ENCODE results near the gene MPP2. TPM values are rescaled to one million over a fixed set of nuclear protein-coding genes. Genes with fewer than 3 reads are reported as not detected.

The MPP2 gene
- total and polyA plus RNA-seq, 4 donors: 0.05 to 0.25 (median 0.09) TPM

DNA sequence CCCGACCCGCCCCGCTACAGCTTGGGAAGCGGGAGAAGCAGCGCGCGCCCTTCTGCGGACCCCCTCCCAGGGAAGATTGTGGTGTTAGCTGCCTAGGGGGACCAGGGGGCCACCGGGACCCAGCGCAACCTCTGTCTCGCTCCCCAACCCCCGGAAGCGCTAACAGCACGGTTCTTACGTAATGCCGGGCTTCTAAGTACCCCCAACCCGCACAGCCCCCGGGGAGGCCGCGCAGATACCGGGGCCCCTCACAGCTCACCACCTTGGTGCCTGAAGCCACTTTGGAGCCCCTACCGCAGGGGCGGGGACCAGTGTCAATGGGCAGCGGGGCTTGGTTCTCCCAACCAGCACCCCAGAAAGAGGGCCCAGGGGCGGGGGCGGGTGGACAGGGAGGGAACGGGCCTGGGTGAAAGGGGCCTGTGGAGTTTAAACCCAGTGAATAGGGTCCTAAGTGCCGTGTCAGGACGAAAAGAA is 348 bp downstream of the MPP2 start (continued):
- no peak for TF ChIP-seq REST (IDR thresholded peaks at IDR 0.05)
- TF ChIP-seq TAF1 (conservative IDR thresholded peaks at IDR 0.05): no peak

- WGBS: 10% methylated on average over 37 of the region's 37 CpGs
- DNase-seq (ENCODE audit: low spot score): no peak
- Histone ChIP-seq H3K27me3 (ENCODE audit: control insufficient read depth in 4 of 4, insufficient read depth in 4 of 4, low read length in 3 of 4) (peaks cover 0 to 20% (median 10%) of the 10 kb centered on the region in 4 donors), H3K9me3 (ENCODE audit: control insufficient read depth in 4 of 4, low read length in 3 of 4) (no peaks in the 10 kb centered on the region), H3K9ac (ENCODE audit: low read depth in 1 of 2, low read length in 2 of 2) (no peak overlapping the region), H3K36me3 (ENCODE audit: control insufficient read depth in 4 of 4, insufficient read depth in 3 of 4, low read depth in 1 of 4, low read length in 3 of 4) (no peaks in the 10 kb centered on the region), H3K27ac (ENCODE audit: low read depth in 1 of 2, low read length in 2 of 2) (no peak overlapping the region), H3K4me1 (ENCODE audit: control insufficient read depth in 4 of 4, insufficient read depth in 4 of 4, low read length in 3 of 4) (peaks cover 0 to 13% (median 10%) of the 10 kb centered on the region in 4 donors), H3K4me3 (ENCODE audit: low read depth in 1 of 3, low read length in 3 of 3) (peak overlapping the region in 1 of 3 donors; percentile 32)
- TF ChIP-seq JUND (IDR thresholded peaks at IDR 0.05) (no peak), NR2F2 (IDR thresholded peaks at IDR 0.05) (no peak), ATF3 (IDR thresholded peaks at IDR 0.05) (no peak)
Measured at GRCh38 chr17:43905985-43906852, 1.1 kb downstream of the MPP2 start.

DNA sequence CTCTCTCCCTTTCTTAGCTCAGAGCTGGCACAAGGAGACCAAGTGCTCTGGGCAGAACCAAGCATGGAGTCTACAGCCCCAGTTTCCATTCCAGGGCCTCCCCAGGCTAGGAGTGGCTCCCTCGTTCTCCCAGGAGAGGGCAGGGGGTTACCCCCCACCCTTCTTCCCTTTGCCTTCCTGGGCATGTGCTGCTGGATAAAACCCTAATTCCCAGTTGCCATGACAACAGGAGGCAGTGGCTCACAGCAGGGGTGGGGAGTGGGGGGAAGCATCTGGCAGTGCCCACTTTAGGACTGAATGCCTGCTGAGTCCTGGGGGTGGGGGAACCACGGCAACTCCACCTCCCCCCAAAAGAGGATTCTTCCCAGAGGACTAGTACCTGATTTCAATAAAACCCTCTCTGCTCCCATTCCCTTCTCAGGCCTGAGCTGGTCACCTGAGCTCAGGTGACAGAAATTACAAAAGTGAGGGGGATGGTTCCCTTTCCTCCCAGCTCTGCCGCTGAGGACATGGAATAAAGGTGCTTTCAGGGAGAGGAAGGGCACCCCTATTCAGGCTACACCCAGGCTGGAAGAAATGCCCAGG is 1.8 kb downstream of the MPP2 start:
- 32% methylated on average over 3 of the region's 3 CpGs for WGBS
- peaks cover 3 to 14% (median 11%) of the 10 kb centered on the region in 4 donors for H3K4me1 ChIP-seq (ENCODE audit: control insufficient read depth in 4 of 4, insufficient read depth in 4 of 4, low read length in 3 of 4)
- H3K27ac ChIP-seq (ENCODE audit: low read depth in 1 of 2, low read length in 2 of 2): no peak overlapping the region
- H3K27me3 ChIP-seq (ENCODE audit: control insufficient read depth in 4 of 4, insufficient read depth in 4 of 4, low read length in 3 of 4): peaks cover 0 to 26% (median 10%) of the 10 kb centered on the region in 4 donors
- no peaks in the 10 kb centered on the region for H3K36me3 ChIP-seq (ENCODE audit: control insufficient read depth in 4 of 4, insufficient read depth in 3 of 4, low read depth in 1 of 4, low read length in 3 of 4)
- TF ChIP-seq YY1 (IDR thresholded peaks at IDR 0.05) (no peak), EGR1 (IDR thresholded peaks at IDR 0.05; ENCODE audit: low read depth in 2 of 2) (no peak), REST (IDR thresholded peaks at IDR 0.05) (no peak), ATF3 (IDR thresholded peaks at IDR 0.05) (no peak), TAF1 (conservative IDR thresholded peaks at IDR 0.05) (no peak), RAD21 (IDR thresholded peaks at IDR 0.05) (no peak), FOXA2 (IDR thresholded peaks at IDR 0.05) (no peak)
- TF ChIP-seq, protein P1, sequence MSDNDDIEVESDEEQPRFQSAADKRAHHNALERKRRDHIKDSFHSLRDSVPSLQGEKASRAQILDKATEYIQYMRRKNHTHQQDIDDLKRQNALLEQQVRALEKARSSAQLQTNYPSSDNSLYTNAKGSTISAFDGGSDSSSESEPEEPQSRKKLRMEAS (IDR thresholded peaks at IDR 0.05): no peak
- TF ChIP-seq, protein P2, sequence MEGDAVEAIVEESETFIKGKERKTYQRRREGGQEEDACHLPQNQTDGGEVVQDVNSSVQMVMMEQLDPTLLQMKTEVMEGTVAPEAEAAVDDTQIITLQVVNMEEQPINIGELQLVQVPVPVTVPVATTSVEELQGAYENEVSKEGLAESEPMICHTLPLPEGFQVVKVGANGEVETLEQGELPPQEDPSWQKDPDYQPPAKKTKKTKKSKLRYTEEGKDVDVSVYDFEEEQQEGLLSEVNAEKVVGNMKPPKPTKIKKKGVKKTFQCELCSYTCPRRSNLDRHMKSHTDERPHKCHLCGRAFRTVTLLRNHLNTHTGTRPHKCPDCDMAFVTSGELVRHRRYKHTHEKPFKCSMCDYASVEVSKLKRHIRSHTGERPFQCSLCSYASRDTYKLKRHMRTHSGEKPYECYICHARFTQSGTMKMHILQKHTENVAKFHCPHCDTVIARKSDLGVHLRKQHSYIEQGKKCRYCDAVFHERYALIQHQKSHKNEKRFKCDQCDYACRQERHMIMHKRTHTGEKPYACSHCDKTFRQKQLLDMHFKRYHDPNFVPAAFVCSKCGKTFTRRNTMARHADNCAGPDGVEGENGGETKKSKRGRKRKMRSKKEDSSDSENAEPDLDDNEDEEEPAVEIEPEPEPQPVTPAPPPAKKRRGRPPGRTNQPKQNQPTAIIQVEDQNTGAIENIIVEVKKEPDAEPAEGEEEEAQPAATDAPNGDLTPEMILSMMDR (IDR thresholded peaks at IDR 0.05; ENCODE audit: low read depth, low read length, missing input control): no peak
- TF ChIP-seq, protein P3, sequence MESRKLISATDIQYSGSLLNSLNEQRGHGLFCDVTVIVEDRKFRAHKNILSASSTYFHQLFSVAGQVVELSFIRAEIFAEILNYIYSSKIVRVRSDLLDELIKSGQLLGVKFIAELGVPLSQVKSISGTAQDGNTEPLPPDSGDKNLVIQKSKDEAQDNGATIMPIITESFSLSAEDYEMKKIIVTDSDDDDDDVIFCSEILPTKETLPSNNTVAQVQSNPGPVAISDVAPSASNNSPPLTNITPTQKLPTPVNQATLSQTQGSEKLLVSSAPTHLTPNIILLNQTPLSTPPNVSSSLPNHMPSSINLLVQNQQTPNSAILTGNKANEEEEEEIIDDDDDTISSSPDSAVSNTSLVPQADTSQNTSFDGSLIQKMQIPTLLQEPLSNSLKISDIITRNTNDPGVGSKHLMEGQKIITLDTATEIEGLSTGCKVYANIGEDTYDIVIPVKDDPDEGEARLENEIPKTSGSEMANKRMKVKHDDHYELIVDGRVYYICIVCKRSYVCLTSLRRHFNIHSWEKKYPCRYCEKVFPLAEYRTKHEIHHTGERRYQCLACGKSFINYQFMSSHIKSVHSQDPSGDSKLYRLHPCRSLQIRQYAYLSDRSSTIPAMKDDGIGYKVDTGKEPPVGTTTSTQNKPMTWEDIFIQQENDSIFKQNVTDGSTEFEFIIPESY (IDR thresholded peaks at IDR 0.05): no peak
- DNase-seq (ENCODE audit: low spot score): no peak
- H3K9me3 ChIP-seq (ENCODE audit: control insufficient read depth in 4 of 4, low read length in 3 of 4): no peaks in the 10 kb centered on the region
- H3K9ac ChIP-seq (ENCODE audit: low read depth in 1 of 2, low read length in 2 of 2): no peak overlapping the region
- H3K4me3 ChIP-seq (ENCODE audit: low read depth in 1 of 3, low read length in 3 of 3): no peak overlapping the region

Measured in liver (tissue), 9 donors.